Suppressor macrophage treated with lipopolysaccharide for 4 hours (primary cell): ENCODE measurements around the gene OLFML3.
"Not testable (repeated sequence)": the region's sequence is repeated elsewhere in the genome, so short reads cannot be mapped to it uniquely, and the experiment has no call there.

Experiments
- DNase-seq: peaks from one replicate; pipeline ENCODE4 v3.0.0-alpha.2; 2020

OLFML3 gene

GRCh38 chr1:113993072-113993471, 13.8 kb downstream of the OLFML3 start:
- no peak for DNase-seq

- DNase-seq, result no peak
These were observed 14.5 kb downstream of the OLFML3 start for GRCh38 chr1:113993766-113994165.

GRCh38 chr1:113995382-113995781, 16.1 kb downstream of the OLFML3 start:
- no peak for DNase-seq

- DNase-seq, result peak; percentile 46
These were observed 19.1 kb downstream of the OLFML3 start for GRCh38 chr1:113998361-113998760.

- DNase-seq, result no peak
These were observed 20.0 kb downstream of the OLFML3 start for GRCh38 chr1:113999233-113999632.

- DNase-seq, result no peak
These were observed 20.5 kb downstream of the OLFML3 start for GRCh38 chr1:113999799-114000198.

GRCh38 chr1:114000406-114000805, 21.1 kb downstream of the OLFML3 start:
- DNase-seq, result no peak

- no peak for DNase-seq
These were observed 23.4 kb downstream of the OLFML3 start for GRCh38 chr1:114002492-114003239.

- DNase-seq, result no peak
These were observed 24.2 kb downstream of the OLFML3 start for GRCh38 chr1:114003431-114003830.

- not testable (repeated sequence) for DNase-seq
These were observed 27.6 kb downstream of the OLFML3 start for GRCh38 chr1:114006825-114007224.

- DNase-seq, result no peak
These were observed 29.2 kb downstream of the OLFML3 start for GRCh38 chr1:114008480-114008941.

- no peak for DNase-seq
These were observed 29.7 kb downstream of the OLFML3 start for GRCh38 chr1:114008993-114009392.

GRCh38 chr1:114009393-114009792, 30.1 kb downstream of the OLFML3 start:
- DNase-seq, result no peak

GRCh38 chr1:114010433-114011184, 31.3 kb downstream of the OLFML3 start:
- no peak for DNase-seq

GRCh38 chr1:114011796-114012195, 32.5 kb downstream of the OLFML3 start:
- no peak for DNase-seq

- DNase-seq, result no peak
These were observed 35.8 kb downstream of the OLFML3 start for GRCh38 chr1:114015075-114015474.

- DNase-seq, result not testable (repeated sequence)
These were observed 40.5 kb downstream of the OLFML3 start for GRCh38 chr1:114019724-114020123.

- no peak for DNase-seq
These were observed 42.4 kb downstream of the OLFML3 start for GRCh38 chr1:114021665-114022099.

GRCh38 chr1:114022877-114023276, 43.6 kb downstream of the OLFML3 start:
- no peak for DNase-seq

GRCh38 chr1:114023377-114023776, 44.1 kb downstream of the OLFML3 start:
- DNase-seq, result no peak

- DNase-seq, result no peak
These were observed 44.8 kb downstream of the OLFML3 start for GRCh38 chr1:114024049-114024448.

- DNase-seq, result no peak
These were observed 46.5 kb downstream of the OLFML3 start for GRCh38 chr1:114025609-114026401.

- no peak for DNase-seq
These were observed 47.5 kb downstream of the OLFML3 start for GRCh38 chr1:114026797-114027196.
